Activated CD8-positive, alpha-beta memory T cell treated with anti-CD3 and anti-CD28 coated beads, Interleukin-2, amount 10 ng/mL, durations not matched to agents 7 days and 5 days (primary cell): ENCODE measurements around the gene IFIT1B. TPM values are rescaled to one million over a fixed set of nuclear protein-coding genes. Genes with fewer than 3 reads are reported as not detected.
A peak's percentile ranks its signal among the peaks of the same experiment; 100 is the strongest.
"Not testable (repeated sequence)": the region's sequence is repeated elsewhere in the genome, so short reads cannot be mapped to it uniquely, and the experiment has no call there.

Experiments used
- ATAC-seq: fragments of 150-1000 bp; cut with Tn5 transposase; one replicate; pipeline ENCODE4 v1.10.0; 2021; ENCODE audit warnings: moderate library complexity
- CTCF ChIA-PET: fragments of 350-600 bp; sonication (Branson Sonifier 250); formaldehyde crosslinking; loops from one replicate; lab custom pipeline; 2021; ENCODE audit warnings: antibody characterized with exemption; lab: Charles Lee
- DNase-seq: peaks from one replicate; pipeline ENCODE4 v3.0.0-alpha.2; 2020
- H3K27ac Mint-ChIP-seq: one replicate; pipeline ENCODE4 v1.8.0; 2021; ENCODE audit warnings: mild to moderate bottlenecking, mixed read lengths
- H3K27me3 Mint-ChIP-seq: one replicate; pipeline ENCODE4 v1.8.0; 2021; ENCODE audit warnings: mixed read lengths
- H3K36me3 Mint-ChIP-seq: one replicate; pipeline ENCODE4 v1.8.0; 2021; ENCODE audit warnings: mild to moderate bottlenecking, mixed read lengths
- H3K4me1 Mint-ChIP-seq: one replicate; pipeline ENCODE4 v1.8.0; 2021; ENCODE audit warnings: mixed read lengths
- H3K4me3 Mint-ChIP-seq: one replicate; pipeline ENCODE4 v1.8.0; 2021; ENCODE audit warnings: mild to moderate bottlenecking, moderate library complexity, mixed read lengths
- H3K9me3 Mint-ChIP-seq: one replicate; pipeline ENCODE4 v1.8.0; 2022; ENCODE audit warnings: low read depth, mixed read lengths
- total RNA-seq, 2 experiments: library from RNA; stranded (reverse); gene quantifications; one replicate each; pipeline ENCODE4 v1.2.3, GENCODE V29; 2021

Gene IFIT1B
- total RNA-seq, 2 experiments from 2014 or later, result 0.29 TPM; not detected in 1

GRCh38 chr10:89342206-89342958 lies 35.5 kb upstream of the IFIT1B start:
- no peak overlapping the region for H3K27ac Mint-ChIP-seq
- CTCF ChIA-PET, result interaction anchor here (1.0 to 1.5 kb wide), 2 partner anchors 77 to 81 kb away, joined by 3 to 4 read pairs; no protein-coding TSS in a partner anchor
- H3K27me3 Mint-ChIP-seq, result no peaks in the 10 kb centered on the region
- no peak overlapping the region for H3K4me3 Mint-ChIP-seq
- ATAC-seq (no peak), DNase-seq (no peak)
- H3K36me3 Mint-ChIP-seq, result peaks cover 52% of the 10 kb centered on the region
- peaks cover 17% of the 10 kb centered on the region for H3K4me1 Mint-ChIP-seq
- no peaks in the 10 kb centered on the region for H3K9me3 Mint-ChIP-seq

GRCh38 chr10:89343089-89343767 lies 34.6 kb upstream of the IFIT1B start:
- Mint-ChIP-seq H3K4me3 (no peak overlapping the region), H3K36me3 (peaks cover 44% of the 10 kb centered on the region), H3K27ac (no peak overlapping the region), H3K27me3 (peaks cover 2% of the 10 kb centered on the region), H3K4me1 (peaks cover 12% of the 10 kb centered on the region), H3K9me3 (no peaks in the 10 kb centered on the region)
- CTCF ChIA-PET, result interaction anchor here (1.0 to 1.5 kb wide), 3 partner anchors 49 to 81 kb away, joined by 3 to 4 read pairs (median 3); partner anchors contain the start of gene IFIT1
- ATAC-seq (peak; percentile 20), DNase-seq (no peak)

DNA sequence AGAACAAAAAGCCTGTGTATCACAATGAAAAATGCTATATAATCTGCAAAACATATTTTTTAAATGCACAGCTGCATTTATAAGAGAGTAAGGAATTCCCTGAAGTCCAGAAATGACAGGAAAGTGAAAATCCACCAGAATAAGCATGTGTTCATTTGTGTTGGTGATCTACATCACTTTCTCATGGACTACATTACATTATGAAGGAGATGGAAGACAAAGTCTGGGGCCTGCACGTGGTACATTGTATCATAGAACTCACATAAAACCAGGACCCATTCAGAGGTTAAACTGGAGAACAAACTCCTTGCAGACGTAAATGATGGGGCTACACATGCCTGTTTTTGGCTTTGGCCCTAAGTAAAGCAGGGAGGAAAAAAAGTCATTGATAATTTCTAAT lies 33.7 kb upstream of the IFIT1B start:
- Mint-ChIP-seq H3K4me3 (no peak overlapping the region), H3K9me3 (no peaks in the 10 kb centered on the region), H3K27ac (no peak overlapping the region), H3K27me3 (peaks cover 9% of the 10 kb centered on the region), H3K4me1 (peaks cover 5% of the 10 kb centered on the region), H3K36me3 (peaks cover 34% of the 10 kb centered on the region)
- DNase-seq, result no peak
- CTCF ChIA-PET, result interaction anchor here (1.2 kb wide), 1 partner anchor 48 kb away, joined by 3 read pairs; the partner anchor contains the start of gene IFIT1
- ATAC-seq, result no peak

- CTCF ChIA-PET, result no interaction called here
- peaks cover 22% of the 10 kb centered on the region for H3K36me3 Mint-ChIP-seq
- peaks cover 18% of the 10 kb centered on the region for H3K27me3 Mint-ChIP-seq
- DNase-seq (no peak), ATAC-seq (no peak)
- H3K9me3 Mint-ChIP-seq, result no peaks in the 10 kb centered on the region
- H3K4me1 Mint-ChIP-seq, result peaks cover 9% of the 10 kb centered on the region
- H3K27ac Mint-ChIP-seq, result no peak overlapping the region
- no peak overlapping the region for H3K4me3 Mint-ChIP-seq
These were observed 32.4 kb upstream of the IFIT1B start for GRCh38 chr10:89345367-89346000.

GRCh38 chr10:89346405-89347254 lies 31.2 kb upstream of the IFIT1B start:
- H3K4me1 Mint-ChIP-seq, result peaks cover 19% of the 10 kb centered on the region
- no peak for ATAC-seq
- H3K27me3 Mint-ChIP-seq, result peaks cover 21% of the 10 kb centered on the region
- H3K9me3 Mint-ChIP-seq, result no peaks in the 10 kb centered on the region
- CTCF ChIA-PET, result interaction anchor here (1.3 kb wide), 1 partner anchor 22 kb away, joined by 3 read pairs; no protein-coding TSS in a partner anchor
- H3K36me3 Mint-ChIP-seq, result peaks cover 12% of the 10 kb centered on the region
- no peak for DNase-seq
- H3K27ac Mint-ChIP-seq, result no peak overlapping the region
- no peak overlapping the region for H3K4me3 Mint-ChIP-seq

- CTCF ChIA-PET, result interaction anchor here (1.3 kb wide), 1 partner anchor 21 kb away, joined by 3 read pairs; no protein-coding TSS in a partner anchor
- no peaks in the 10 kb centered on the region for H3K9me3 Mint-ChIP-seq
- no peak overlapping the region for H3K4me3 Mint-ChIP-seq
- peaks cover 21% of the 10 kb centered on the region for H3K27me3 Mint-ChIP-seq
- DNase-seq (no peak), ATAC-seq (no peak)
- no peak overlapping the region for H3K27ac Mint-ChIP-seq
- peaks cover 4% of the 10 kb centered on the region for H3K36me3 Mint-ChIP-seq
- peaks cover 26% of the 10 kb centered on the region for H3K4me1 Mint-ChIP-seq
These were observed 30.0 kb upstream of the IFIT1B start for GRCh38 chr10:89347701-89348457.

GRCh38 chr10:89348481-89348880 lies 29.4 kb upstream of the IFIT1B start:
- Mint-ChIP-seq H3K4me1 (peaks cover 26% of the 10 kb centered on the region), H3K27ac (no peak overlapping the region), H3K9me3 (no peaks in the 10 kb centered on the region), H3K4me3 (no peak overlapping the region), H3K36me3 (peaks cover 4% of the 10 kb centered on the region), H3K27me3 (peaks cover 23% of the 10 kb centered on the region)
- DNase-seq (no peak), ATAC-seq (no peak)
- CTCF ChIA-PET, result no interaction called here

DNA sequence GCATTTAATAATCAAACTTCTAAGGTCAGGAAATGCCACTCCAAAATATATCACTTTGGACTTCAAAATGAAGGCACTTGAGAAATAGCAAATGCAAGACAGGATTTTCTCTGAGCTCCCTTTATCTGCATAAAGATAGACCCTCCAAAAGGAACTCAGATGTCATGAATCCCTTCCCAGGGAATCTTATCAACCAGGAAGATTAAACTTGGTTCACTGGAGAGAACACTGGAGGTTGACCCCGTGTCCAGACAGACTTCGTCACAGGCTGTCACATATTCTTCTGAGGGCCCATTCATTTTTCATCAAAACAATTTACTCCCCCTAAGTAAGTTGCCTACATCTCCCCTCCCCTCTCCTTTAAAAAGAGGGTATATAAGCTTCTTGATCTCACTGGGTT lies 28.9 kb upstream of the IFIT1B start:
- peaks cover 4% of the 10 kb centered on the region for H3K36me3 Mint-ChIP-seq
- DNase-seq, result no peak
- ATAC-seq, result no peak
- H3K27ac Mint-ChIP-seq, result no peak overlapping the region
- no peaks in the 10 kb centered on the region for H3K9me3 Mint-ChIP-seq
- peaks cover 25% of the 10 kb centered on the region for H3K27me3 Mint-ChIP-seq
- CTCF ChIA-PET, result no interaction called here
- H3K4me3 Mint-ChIP-seq, result no peak overlapping the region
- peaks cover 26% of the 10 kb centered on the region for H3K4me1 Mint-ChIP-seq

DNA sequence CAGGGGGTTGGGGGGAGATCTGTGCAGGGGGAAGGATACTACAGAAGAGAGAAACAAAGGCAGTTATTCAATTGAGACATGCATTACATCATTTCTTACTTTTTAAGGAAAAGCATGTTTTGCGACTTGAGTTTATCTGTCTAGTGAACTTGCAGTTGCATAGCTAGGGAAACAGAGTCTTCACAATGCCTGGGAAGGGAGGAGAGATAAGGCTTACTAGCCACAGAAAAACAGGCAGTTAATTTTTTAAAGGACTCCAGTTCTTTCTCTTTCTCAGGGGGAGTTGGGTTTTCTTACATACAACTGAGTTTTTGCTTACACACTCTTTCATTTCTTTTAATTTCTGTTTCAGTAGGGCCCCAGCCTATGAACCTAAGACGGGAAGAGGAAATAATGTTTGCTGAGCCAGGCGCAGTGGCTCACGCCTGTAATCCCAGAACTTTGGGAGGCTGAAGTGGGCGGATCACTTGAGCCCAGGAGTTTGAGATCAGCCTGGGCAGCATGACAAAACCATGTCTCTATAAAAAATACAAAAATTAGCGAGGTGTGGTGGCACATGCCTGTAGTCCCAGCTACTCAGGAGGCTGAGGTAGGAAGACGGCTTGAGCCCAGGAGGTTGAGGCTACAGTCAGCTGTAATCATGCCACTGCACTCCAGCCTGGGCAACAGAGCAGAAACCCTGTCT lies 27.1 kb upstream of the IFIT1B start:
- CTCF ChIA-PET, result interaction anchor here (1.0 to 2.1 kb wide), 2 partner anchors 16 to 18 kb away, joined by 3 to 10 read pairs; no protein-coding TSS in a partner anchor
- not testable (repeated sequence) for H3K4me3 Mint-ChIP-seq, H3K36me3 Mint-ChIP-seq, H3K9me3 Mint-ChIP-seq, DNase-seq
- Mint-ChIP-seq H3K27ac (peak overlapping the region; percentile 25), H3K27me3 (peaks cover 28% of the 10 kb centered on the region), H3K4me1 (peaks cover 27% of the 10 kb centered on the region)
- peak; percentile 32 for ATAC-seq

GRCh38 chr10:89351412-89351779 lies 26.5 kb upstream of the IFIT1B start:
- H3K9me3 Mint-ChIP-seq, result no peaks in the 10 kb centered on the region
- peak overlapping the region; percentile 2 for H3K27ac Mint-ChIP-seq
- ATAC-seq (peak; percentile 83), DNase-seq (peak; percentile 58)
- H3K4me1 Mint-ChIP-seq, result peaks cover 27% of the 10 kb centered on the region
- H3K36me3 Mint-ChIP-seq, result peaks cover 9% of the 10 kb centered on the region
- H3K4me3 Mint-ChIP-seq, result no peak overlapping the region
- CTCF ChIA-PET, result interaction anchor here (1.0 to 2.1 kb wide), 2 partner anchors 15 to 18 kb away, joined by 3 to 10 read pairs; no protein-coding TSS in a partner anchor
- peaks cover 28% of the 10 kb centered on the region for H3K27me3 Mint-ChIP-seq

DNA sequence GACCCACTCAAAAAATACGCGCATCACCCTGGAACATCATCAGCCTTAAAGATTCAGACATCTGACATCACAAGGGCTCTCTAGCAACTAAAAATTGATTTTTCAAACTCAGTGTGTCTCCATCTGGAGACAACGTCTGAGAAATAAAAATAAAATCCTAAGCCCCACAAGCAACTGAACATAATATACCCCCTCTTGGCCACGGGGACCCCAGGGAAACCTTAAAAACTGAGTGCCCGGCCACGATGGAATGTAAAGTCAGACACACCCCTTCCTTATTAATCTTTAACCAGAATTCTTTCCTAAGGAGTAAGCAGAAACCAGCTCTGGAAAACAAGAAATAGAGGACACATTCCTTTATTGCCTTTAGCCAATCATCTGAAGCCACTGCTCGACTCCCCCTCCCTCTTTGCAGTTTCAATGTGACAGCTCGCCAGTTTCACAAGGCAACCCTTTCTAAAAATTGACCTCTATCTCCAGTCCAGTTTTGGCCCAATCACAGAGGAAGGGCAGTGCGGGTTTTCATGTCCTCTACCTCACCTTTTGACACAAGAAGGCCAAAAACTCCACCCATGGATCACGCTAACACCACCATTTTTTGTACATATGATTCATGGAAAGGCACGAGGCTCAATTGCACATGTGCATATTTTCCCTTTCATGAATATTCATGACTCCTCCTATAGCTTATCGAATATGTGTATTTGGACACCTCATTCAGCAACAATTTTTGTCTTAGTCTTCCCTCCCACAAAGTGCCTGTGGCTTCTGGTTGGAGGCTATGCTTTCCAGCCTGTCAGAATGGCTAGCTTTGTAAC lies 25.9 kb upstream of the IFIT1B start:
- H3K27ac Mint-ChIP-seq, result no peak overlapping the region
- no peak for DNase-seq
- CTCF ChIA-PET, result interaction anchor here (1.0 to 2.1 kb wide), 2 partner anchors 15 to 17 kb away, joined by 3 to 10 read pairs; no protein-coding TSS in a partner anchor
- H3K27me3 Mint-ChIP-seq, result peaks cover 28% of the 10 kb centered on the region
- H3K9me3 Mint-ChIP-seq, result no peaks in the 10 kb centered on the region
- H3K4me1 Mint-ChIP-seq, result peaks cover 27% of the 10 kb centered on the region
- peaks cover 9% of the 10 kb centered on the region for H3K36me3 Mint-ChIP-seq
- no peak overlapping the region for H3K4me3 Mint-ChIP-seq
- ATAC-seq, result no peak
